Karpas-422 (cell line): ENCODE measurements around the gene RAB20. TPM values are rescaled to one million over a fixed set of nuclear protein-coding genes. Genes with fewer than 3 reads are reported as not detected.
"Not testable (repeated sequence)": the region's sequence is repeated elsewhere in the genome, so short reads cannot be mapped to it uniquely, and the experiment has no call there.

Experiments
- DNase-seq: peaks from one replicate; pipeline ENCODE4 v3.0.0-alpha.2; 2015
- H2AFZ ChIP-seq: fragments of 200-600 bp; sonication (generic); 2 replicates; pipeline ENCODE4 v1.6.1; 2014; ENCODE audit warnings: antibody characterized with exemption, low read length, mixed read lengths
- H3K27ac ChIP-seq: fragments of 200-600 bp; sonication (generic); 2 replicates; pipeline ENCODE4 v1.5.1; 2014; ENCODE audit warnings: mild to moderate bottlenecking, low read length, moderate library complexity
- H3K27me3 ChIP-seq: fragments of 200-600 bp; sonication (generic); 2 replicates; pipeline ENCODE4 v1.6.1; 2014; ENCODE audit warnings: low read length, mixed read lengths
- H3K36me3 ChIP-seq: fragments of 200-600 bp; sonication (generic); 2 replicates; pipeline ENCODE4 v1.6.1; 2014; ENCODE audit warnings: low read length, mixed read lengths; ENCODE audit not compliant: insufficient read depth
- H3K4me1 ChIP-seq: fragments of 200-600 bp; sonication (generic); 2 replicates; pipeline ENCODE4 v1.6.1; 2014; ENCODE audit warnings: mild to moderate bottlenecking, low read length, mixed read lengths
- H3K4me2 ChIP-seq: fragments of 200-600 bp; sonication (generic); 2 replicates; pipeline ENCODE4 v1.6.1; 2014; ENCODE audit warnings: low read length, low read depth, mild to moderate bottlenecking; ENCODE audit not compliant: poor library complexity, severe bottlenecking
- H3K4me3 ChIP-seq: fragments of 200-600 bp; sonication (generic); 2 replicates; pipeline ENCODE4 v1.5.1; 2014; ENCODE audit warnings: mild to moderate bottlenecking, antibody characterized with exemption, low read length, mixed read lengths
- H3K79me2 ChIP-seq: fragments of 200-600 bp; sonication (generic); 2 replicates; pipeline ENCODE4 v1.6.1; 2014; ENCODE audit warnings: mild to moderate bottlenecking, low read length, mixed read lengths
- H3K9ac ChIP-seq: fragments of 200-600 bp; sonication (generic); 2 replicates; pipeline ENCODE4 v1.6.0; 2014; ENCODE audit warnings: low read length
- H3K9me2 ChIP-seq: fragments of 200-600 bp; sonication (generic), shearing (Covaris generic); replicated peaks from 2 replicates; pipeline ENCODE4 v1.6.0; 2014; ENCODE audit warnings: mild to moderate bottlenecking, low read length, moderate library complexity; ENCODE audit not compliant: insufficient read depth
- H3K9me3 ChIP-seq: fragments of 300-700, 200-600 bp; sonication (generic); 2 replicates; pipeline ENCODE4 v1.6.1; 2014; ENCODE audit warnings: low read length, mixed read lengths
- H4K20me1 ChIP-seq: fragments of 200-600 bp; sonication (generic); 2 replicates; pipeline ENCODE4 v1.6.1; 2014; ENCODE audit warnings: mild to moderate bottlenecking, antibody characterized with exemption, low read length, low read depth; ENCODE audit not compliant: insufficient read depth
- total RNA-seq: library from RNA; depleted of rRNA; stranded (reverse); fragments of >200 nt; shearing (Covaris generic); gene quantifications from 2 replicates; pipeline ENCODE4 v1.2.3, GENCODE V29; 2014; ENCODE audit warnings: low replicate concordance; rRNA removed

RAB20 gene, protein sequence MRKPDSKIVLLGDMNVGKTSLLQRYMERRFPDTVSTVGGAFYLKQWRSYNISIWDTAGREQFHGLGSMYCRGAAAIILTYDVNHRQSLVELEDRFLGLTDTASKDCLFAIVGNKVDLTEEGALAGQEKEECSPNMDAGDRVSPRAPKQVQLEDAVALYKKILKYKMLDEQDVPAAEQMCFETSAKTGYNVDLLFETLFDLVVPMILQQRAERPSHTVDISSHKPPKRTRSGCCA
- 0.79 TPM in 1 of 2 replicates, not detected in the other for total RNA-seq

DNA sequence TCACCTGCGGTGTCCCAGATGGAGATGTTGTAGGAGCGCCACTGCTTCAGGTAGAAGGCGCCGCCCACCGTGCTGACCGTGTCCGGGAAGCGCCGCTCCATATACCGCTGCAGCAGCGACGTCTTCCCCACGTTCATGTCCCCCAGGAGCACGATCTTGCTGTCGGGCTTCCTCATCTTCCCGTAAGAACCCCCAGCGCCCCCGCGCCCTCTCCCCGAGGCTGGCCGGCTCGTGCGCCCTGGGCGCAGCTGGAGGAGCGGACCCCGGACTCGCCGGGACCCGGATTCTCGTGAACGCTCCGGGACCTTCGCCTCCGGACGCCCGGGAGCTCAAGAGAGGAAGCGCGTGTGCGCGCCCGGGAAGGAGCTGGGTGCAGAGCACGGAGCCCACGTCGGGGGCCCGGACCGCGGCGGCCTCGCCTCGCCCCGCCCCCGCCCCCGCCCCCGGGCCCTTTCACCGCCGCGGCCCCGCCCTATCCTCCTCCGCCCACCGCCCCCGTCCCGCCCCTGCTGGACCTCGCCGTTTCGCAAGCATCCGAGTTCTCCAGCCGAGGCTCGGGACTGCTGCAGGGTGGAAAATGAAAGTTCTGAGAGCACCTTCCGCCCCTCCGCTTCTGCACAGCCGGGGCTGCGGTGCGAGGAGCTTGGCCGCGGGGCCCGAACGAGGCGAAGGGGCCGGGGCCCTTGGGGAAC, at the start of gene RAB20:
Gene RAB20, minus strand, starts transcription at position 379 of the 692 bp plus-strand sequence. Its CDS starts 203 bp downstream, at position 176.
- peaks cover 5% of the 10 kb centered on the region for H4K20me1 ChIP-seq
- no peaks in the 10 kb centered on the region for H3K27me3 ChIP-seq
- no peaks in the 10 kb centered on the region for H3K9me3 ChIP-seq
- H3K4me2 ChIP-seq, result peak within 1 kb of the TSS; percentile 89
- peak within 1 kb of the TSS; percentile 65 for H3K9ac ChIP-seq
- no peak within 1 kb of the TSS for H3K27ac ChIP-seq
- no peaks in the 10 kb centered on the region for H3K79me2 ChIP-seq
- H3K4me1 ChIP-seq, result peaks cover 19% of the 10 kb centered on the region
- peak; percentile 50 for DNase-seq
- H3K9me2 ChIP-seq, result no peaks in the 10 kb centered on the region
- peak within 1 kb of the TSS; percentile 71 for H3K4me3 ChIP-seq
- peak within 1 kb of the TSS; percentile 87 for H2AFZ ChIP-seq
- no peaks in the 10 kb centered on the region for H3K36me3 ChIP-seq

DNA sequence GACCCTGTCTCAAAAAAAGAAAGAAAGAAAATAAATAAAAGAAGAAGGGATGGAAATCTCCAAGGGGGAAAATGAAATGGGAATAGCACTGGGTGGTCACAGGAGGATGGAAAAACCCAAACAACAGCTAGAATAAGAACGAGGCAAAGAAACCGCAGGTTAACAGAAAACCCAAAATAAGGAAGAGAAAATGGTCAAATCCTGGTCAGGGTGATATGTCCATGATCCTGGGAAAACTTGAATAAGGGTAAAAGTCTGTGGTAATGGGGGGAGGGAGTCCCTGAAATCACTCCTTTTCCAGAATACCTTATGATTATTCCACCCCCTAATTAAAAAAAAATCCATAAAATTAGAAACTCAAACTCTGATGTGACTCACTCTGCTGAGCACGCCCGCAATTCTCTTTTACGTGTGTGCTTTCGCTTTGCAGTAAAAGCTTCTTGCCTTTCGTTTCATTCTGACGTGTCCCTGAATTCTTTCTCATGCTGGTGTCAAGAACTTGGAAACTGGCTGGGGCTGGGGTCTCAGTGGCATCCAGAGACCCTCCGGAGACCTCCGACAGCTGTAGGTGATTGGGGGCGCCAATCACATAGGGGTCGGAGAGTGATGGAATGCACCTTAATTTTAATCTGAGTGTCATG, 49.6 kb upstream of the RAB20 start:
- Histone ChIP-seq H3K4me2 (peak overlapping the region; percentile 47), H3K9ac (no peak overlapping the region)

DNA sequence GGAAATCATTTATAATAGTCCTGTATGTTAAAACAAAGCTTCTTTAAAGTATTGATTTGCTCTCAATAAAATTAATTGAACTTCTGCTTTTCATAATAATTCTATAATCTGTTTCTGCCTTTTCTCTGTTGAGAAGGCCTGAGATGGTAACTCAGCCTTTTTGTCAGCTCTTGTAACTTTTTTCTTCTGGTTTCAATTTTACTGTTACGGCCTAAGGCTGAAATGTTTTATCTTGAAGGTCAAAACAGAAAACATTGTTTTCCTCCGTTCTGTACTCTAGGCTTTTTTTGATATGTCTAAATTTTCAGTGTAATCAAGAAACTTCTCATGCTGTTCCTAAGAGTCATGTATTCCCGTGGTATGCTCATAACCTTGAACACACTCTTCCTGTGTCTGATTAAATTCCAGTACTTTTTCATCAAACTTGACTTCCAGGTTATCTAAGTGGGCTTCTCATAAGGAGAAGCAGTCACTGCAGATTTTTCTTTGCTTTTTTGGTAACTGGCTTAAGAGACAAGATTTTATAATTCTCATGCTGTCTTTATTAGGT, 46.2 kb upstream of the RAB20 start:
- no peaks in the 10 kb centered on the region for H3K9me2 ChIP-seq
- no peak overlapping the region for H3K4me3 ChIP-seq
- no peak overlapping the region for H3K27ac ChIP-seq
- no peak overlapping the region for H2AFZ ChIP-seq
- no peaks in the 10 kb centered on the region for H3K27me3 ChIP-seq
- no peaks in the 10 kb centered on the region for H3K79me2 ChIP-seq
- H3K4me2 ChIP-seq, result no peak overlapping the region
- no peaks in the 10 kb centered on the region for H4K20me1 ChIP-seq
- H3K9me3 ChIP-seq, result no peaks in the 10 kb centered on the region
- H3K9ac ChIP-seq, result no peak overlapping the region
- H3K4me1 ChIP-seq, result no peaks in the 10 kb centered on the region; the same call in none of the 2 replicates
- no peaks in the 10 kb centered on the region for H3K36me3 ChIP-seq
- no peak for DNase-seq

More for the DNA sequence above, 49.6 kb upstream of the RAB20 start:
- H3K4me3 ChIP-seq, result no peak overlapping the region
- no peak overlapping the region for H3K27ac ChIP-seq
- peaks cover 3% of the 10 kb centered on the region; the same call in 1 of the 2 replicates for H4K20me1 ChIP-seq
- H3K4me1 ChIP-seq, result peaks cover 7% of the 10 kb centered on the region
- DNase-seq, result no peak
- no peaks in the 10 kb centered on the region for H3K9me3 ChIP-seq
- 0 out of 2 replicates have a peak overlapping the region, but pooled peaks have one; percentile 56 for H2AFZ ChIP-seq
- H3K79me2 ChIP-seq, result peaks cover 7% of the 10 kb centered on the region
- no peaks in the 10 kb centered on the region for H3K27me3 ChIP-seq
- no peaks in the 10 kb centered on the region for H3K9me2 ChIP-seq
- H3K36me3 ChIP-seq, result no peaks in the 10 kb centered on the region

DNA sequence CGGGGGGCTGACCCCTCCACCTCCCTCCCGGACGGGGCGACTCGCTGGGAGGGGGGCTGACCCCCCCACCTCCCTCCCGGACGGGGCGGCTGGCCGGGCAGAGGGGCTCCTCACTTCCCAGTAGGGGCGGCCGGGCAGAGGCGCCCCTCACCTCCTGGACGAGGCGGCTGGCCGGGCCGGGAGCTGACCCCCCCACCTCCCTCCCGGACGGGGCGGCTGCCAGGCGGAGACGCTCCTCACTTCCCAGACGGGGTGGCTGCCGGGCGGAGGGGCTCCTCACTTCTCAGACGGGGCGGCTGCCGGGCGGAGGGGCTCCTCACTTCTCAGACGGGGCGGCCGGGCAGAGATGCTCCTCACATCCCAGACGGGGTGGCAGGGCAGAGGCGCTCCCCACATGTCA, 44.8 kb upstream of the RAB20 start:
- not testable (repeated sequence) for H3K36me3 ChIP-seq, H4K20me1 ChIP-seq, H2AFZ ChIP-seq, DNase-seq, H3K9me2 ChIP-seq, H3K4me3 ChIP-seq, H3K79me2 ChIP-seq, H3K4me1 ChIP-seq, H3K9ac ChIP-seq, H3K4me2 ChIP-seq, H3K9me3 ChIP-seq, H3K27me3 ChIP-seq, H3K27ac ChIP-seq

DNA sequence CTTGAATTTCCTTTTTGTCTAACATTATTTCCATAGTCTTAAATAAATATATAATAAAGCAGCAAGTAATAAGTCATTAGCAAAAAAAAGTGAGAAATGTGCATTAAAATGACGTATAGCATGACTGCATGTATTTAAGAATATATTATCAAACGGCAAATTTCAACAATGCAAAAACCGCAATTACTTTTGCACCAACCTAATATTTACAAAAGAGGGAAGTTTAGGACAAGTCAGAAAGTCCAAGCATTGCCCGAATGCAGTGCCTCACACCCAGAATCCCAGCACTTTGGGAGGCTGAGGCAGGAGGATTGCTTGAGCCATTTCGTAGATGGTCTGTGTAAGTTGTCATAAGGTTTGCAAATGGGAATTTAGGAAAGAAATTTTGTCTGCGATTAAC, 43.6 kb upstream of the RAB20 start:
- no peaks in the 10 kb centered on the region for H3K27me3 ChIP-seq
- H3K9ac ChIP-seq, result no peak overlapping the region
- no peaks in the 10 kb centered on the region for H3K9me2 ChIP-seq
- H3K4me1 ChIP-seq, result no peaks in the 10 kb centered on the region
- no peak for DNase-seq
- H3K79me2 ChIP-seq, result no peaks in the 10 kb centered on the region
- H2AFZ ChIP-seq, result no peak overlapping the region
- no peak overlapping the region for H3K4me2 ChIP-seq
- H4K20me1 ChIP-seq, result no peaks in the 10 kb centered on the region
- no peaks in the 10 kb centered on the region for H3K9me3 ChIP-seq
- H3K4me3 ChIP-seq, result no peak overlapping the region
- H3K36me3 ChIP-seq, result no peaks in the 10 kb centered on the region
- H3K27ac ChIP-seq, result no peak overlapping the region

DNA sequence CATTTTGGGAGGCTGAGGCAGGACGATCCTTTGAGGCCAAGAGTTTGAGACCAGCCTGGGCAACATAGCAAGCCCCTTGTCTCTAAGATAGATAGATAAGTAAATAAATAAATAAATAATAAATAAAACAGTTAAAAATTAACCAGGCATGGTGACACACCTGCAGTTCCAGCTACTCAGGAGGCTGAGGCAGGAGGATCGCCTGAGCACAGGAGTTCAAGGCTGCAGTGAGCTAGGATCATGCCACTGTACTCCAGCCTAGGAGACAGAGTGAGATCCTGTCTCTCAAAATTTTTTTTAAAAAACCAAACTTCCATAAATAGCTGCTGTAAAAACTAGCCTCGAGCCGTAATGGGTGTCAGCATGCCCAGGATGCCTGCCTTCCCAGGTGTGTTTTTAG, 39.5 kb upstream of the RAB20 start:
- Histone ChIP-seq H2AFZ (no peak overlapping the region), H3K36me3 (no peaks in the 10 kb centered on the region), H3K4me3 (no peak overlapping the region), H3K79me2 (no peaks in the 10 kb centered on the region), H3K9me3 (no peaks in the 10 kb centered on the region), H3K27ac (no peak overlapping the region), H3K9me2 (no peaks in the 10 kb centered on the region), H3K4me2 (no peak overlapping the region), H4K20me1 (no peaks in the 10 kb centered on the region), H3K27me3 (no peaks in the 10 kb centered on the region), H3K4me1 (peaks cover 3% of the 10 kb centered on the region; the same call in 1 of the 2 replicates), H3K9ac (no peak overlapping the region)
- no peak for DNase-seq

DNA sequence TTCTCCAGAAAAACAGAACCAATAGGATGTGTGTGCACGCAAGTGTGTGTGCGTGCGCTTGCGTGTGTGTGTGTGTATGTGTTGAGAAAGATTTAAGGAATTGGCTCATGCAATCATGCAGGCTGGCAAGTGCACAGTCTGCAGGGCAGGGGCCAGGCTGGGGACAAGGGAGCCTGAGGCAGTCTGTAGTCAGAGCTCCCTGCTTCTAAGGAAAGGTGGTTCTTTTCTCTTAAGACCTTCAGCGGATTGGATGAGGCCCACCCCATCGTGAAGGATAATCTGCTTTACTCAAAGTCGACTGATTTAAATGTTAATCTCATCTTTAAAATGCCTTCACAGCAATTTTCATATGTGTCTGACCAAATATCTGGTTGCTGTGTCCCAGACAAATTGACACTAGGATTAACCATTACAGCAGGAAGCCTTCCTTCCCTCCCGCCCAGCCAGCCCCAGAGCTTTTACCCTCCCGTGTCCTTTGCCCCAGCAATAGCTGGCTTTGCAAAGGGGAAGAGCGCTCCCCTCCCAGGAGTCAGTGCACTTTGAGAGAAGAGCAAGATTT, 38.8 kb upstream of the RAB20 start:
- no peak for DNase-seq

More for the DNA sequence above, 38.8 kb upstream of the RAB20 start:
- H3K4me3 ChIP-seq, result no peak overlapping the region
- H4K20me1 ChIP-seq, result no peaks in the 10 kb centered on the region
- no peaks in the 10 kb centered on the region for H3K36me3 ChIP-seq
- no peaks in the 10 kb centered on the region for H3K27me3 ChIP-seq
- H3K9ac ChIP-seq, result no peak overlapping the region
- no peaks in the 10 kb centered on the region for H3K9me3 ChIP-seq
- H3K4me1 ChIP-seq, result peaks cover 3% of the 10 kb centered on the region; the same call in 1 of the 2 replicates
- no peak overlapping the region for H3K27ac ChIP-seq
- no peak overlapping the region for H3K4me2 ChIP-seq
- H2AFZ ChIP-seq, result no peak overlapping the region
- no peaks in the 10 kb centered on the region for H3K79me2 ChIP-seq
- H3K9me2 ChIP-seq, result no peaks in the 10 kb centered on the region
